ENCODE measurements around the gene TPTE2. TPM values are rescaled to one million over a fixed set of nuclear protein-coding genes. Genes with fewer than 3 reads are reported as not detected.
"Not testable (repeated sequence)": the region's sequence is repeated elsewhere in the genome, so short reads cannot be mapped to it uniquely, and the experiment has no call there.

TPTE2 gene
- polyA plus RNA-seq, 4 donors = 0.03 to 0.18 TPM; not detected in 2

DNA sequence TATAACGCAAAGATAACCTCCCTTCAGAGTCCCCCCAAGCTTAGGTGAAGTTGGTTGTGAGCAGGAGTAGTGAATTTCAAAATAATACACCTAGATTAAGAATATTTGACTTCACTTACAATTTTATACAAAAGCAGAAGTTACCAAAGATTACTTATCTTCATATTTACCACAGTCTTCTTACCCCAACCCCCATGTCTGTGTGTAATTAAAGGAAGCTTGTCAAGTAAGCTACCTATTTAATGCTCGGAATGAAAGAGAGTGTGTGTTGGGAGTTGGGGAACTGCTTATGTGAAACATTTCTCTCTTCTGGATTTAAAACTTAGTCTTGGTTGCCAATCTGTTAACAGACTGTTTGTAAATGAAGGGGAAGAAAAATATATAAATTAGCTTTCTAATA, 139.1 kb downstream of the TPTE2 start:
- not testable (repeated sequence) for H3K4me1 ChIP-seq (ENCODE audit: control insufficient read depth in 3 of 3, insufficient read depth in 2 of 3, low read depth in 1 of 3, low read length in 2 of 3); H3K27me3 ChIP-seq (ENCODE audit: control insufficient read depth in 3 of 3, insufficient read depth in 3 of 3, low read length in 3 of 3); DNase-seq; H3K36me3 ChIP-seq (ENCODE audit: control insufficient read depth in 3 of 3, insufficient read depth in 2 of 3, low read depth in 1 of 3, low read length in 3 of 3); H3K4me3 ChIP-seq (ENCODE audit: low read depth in 1 of 3, low read length in 3 of 3); H3K9me3 ChIP-seq (ENCODE audit: control insufficient read depth in 2 of 2, insufficient read depth in 1 of 2, low read depth in 1 of 2, low read length in 1 of 2); H3K27ac ChIP-seq (ENCODE audit: low read depth in 1 of 3, low read length in 2 of 3)
- WGBS, 3 donors = 63 to 68% (median 68%) methylated on average over 2 of the region's 2 CpGs
- peak; percentile 36 for FAIRE-seq

DNA sequence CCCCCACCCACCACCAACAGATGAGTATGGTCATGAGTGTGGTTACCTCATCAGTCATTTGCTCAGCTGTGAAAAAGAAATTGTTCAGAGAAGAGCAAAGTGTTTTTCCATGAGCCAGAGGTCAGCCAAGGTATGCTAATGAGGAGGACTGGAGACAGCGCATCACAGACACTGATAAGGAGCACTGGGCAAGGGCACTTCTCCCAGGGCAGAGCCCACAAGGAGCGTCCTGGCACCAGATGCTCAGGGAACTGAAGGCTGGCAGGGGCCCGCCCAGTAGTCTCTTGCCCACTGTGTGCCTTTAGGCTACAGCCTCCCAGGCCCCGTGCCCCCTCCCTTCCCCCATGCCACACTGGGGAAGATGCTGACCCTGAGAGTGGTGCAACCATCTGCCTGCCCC, 148.8 kb downstream of the TPTE2 start:
- not testable (repeated sequence) for DNase-seq
- 75 to 84% (median 77%) methylated on average over 3 to 4 of the region's 4 CpGs for WGBS, 3 donors

GRCh38 chr13:19382746-19383511, 178.4 kb downstream of the TPTE2 start:
- H3K27me3 ChIP-seq (ENCODE audit: control insufficient read depth in 3 of 3, insufficient read depth in 3 of 3, low read length in 3 of 3); H3K27ac ChIP-seq (ENCODE audit: low read depth in 1 of 3, low read length in 2 of 3); H3K36me3 ChIP-seq (ENCODE audit: control insufficient read depth in 3 of 3, insufficient read depth in 2 of 3, low read depth in 1 of 3, low read length in 3 of 3); H3K4me3 ChIP-seq (ENCODE audit: low read depth in 1 of 3, low read length in 3 of 3); FAIRE-seq; H3K4me1 ChIP-seq (ENCODE audit: control insufficient read depth in 3 of 3, insufficient read depth in 2 of 3, low read depth in 1 of 3, low read length in 2 of 3); DNase-seq: not testable (repeated sequence)
- H3K9me3 ChIP-seq (ENCODE audit: control insufficient read depth in 2 of 2, insufficient read depth in 1 of 2, low read depth in 1 of 2, low read length in 1 of 2) = peaks cover 0 to 12% of the 10 kb centered on the region in 2 donors
- WGBS, 3 donors = 82 to 86% (median 84%) methylated on average over 29 to 32 of the region's 32 CpGs

More for the DNA sequence above, 148.8 kb downstream of the TPTE2 start:
- not testable (repeated sequence) for H3K27ac ChIP-seq (ENCODE audit: low read depth in 1 of 3, low read length in 2 of 3); H3K4me3 ChIP-seq (ENCODE audit: low read depth in 1 of 3, low read length in 3 of 3); H3K36me3 ChIP-seq (ENCODE audit: control insufficient read depth in 3 of 3, insufficient read depth in 2 of 3, low read depth in 1 of 3, low read length in 3 of 3); H3K9me3 ChIP-seq (ENCODE audit: control insufficient read depth in 2 of 2, insufficient read depth in 1 of 2, low read depth in 1 of 2, low read length in 1 of 2); H3K27me3 ChIP-seq (ENCODE audit: control insufficient read depth in 3 of 3, insufficient read depth in 3 of 3, low read length in 3 of 3); H3K4me1 ChIP-seq (ENCODE audit: control insufficient read depth in 3 of 3, insufficient read depth in 2 of 3, low read depth in 1 of 3, low read length in 2 of 3); FAIRE-seq

GRCh38 chr13:19382111-19382510, 179.2 kb downstream of the TPTE2 start:
- no peak for DNase-seq
- no peaks in the 10 kb centered on the region for H3K27me3 ChIP-seq (ENCODE audit: control insufficient read depth in 3 of 3, insufficient read depth in 3 of 3, low read length in 3 of 3)
- WGBS, 3 donors = 70 to 84% (median 72%) methylated on average over 24 to 30 of the region's 30 CpGs
- no peaks in the 10 kb centered on the region for H3K4me1 ChIP-seq (ENCODE audit: control insufficient read depth in 3 of 3, insufficient read depth in 2 of 3, low read depth in 1 of 3, low read length in 2 of 3)
- peaks cover 0 to 12% of the 10 kb centered on the region in 2 donors for H3K9me3 ChIP-seq (ENCODE audit: control insufficient read depth in 2 of 2, insufficient read depth in 1 of 2, low read depth in 1 of 2, low read length in 1 of 2)
- no peaks in the 10 kb centered on the region for H3K36me3 ChIP-seq (ENCODE audit: control insufficient read depth in 3 of 3, insufficient read depth in 2 of 3, low read depth in 1 of 3, low read length in 3 of 3)
- no peak overlapping the region for H3K4me3 ChIP-seq (ENCODE audit: low read depth in 1 of 3, low read length in 3 of 3)
- H3K27ac ChIP-seq (ENCODE audit: low read depth in 1 of 3, low read length in 2 of 3) = no peak overlapping the region
- FAIRE-seq = no peak

Other genes starting within 250 kb of the TPTE2 start
- 10 to 100 TPM; 21.2 to 54.7 (median 28.1) TPM for gene MPHOSPH8, start 72.1 kb upstream of the TPTE2 start, polyA plus RNA-seq
- 10 to 100 TPM; 18.8 to 43.4 (median 30.8) TPM for gene PSPC1, start 221.4 kb upstream of the TPTE2 start, polyA plus RNA-seq

Measured in small intestine (tissue), 7 donors.